HG03135 (cell line): ENCODE measurements around the gene KBTBD3.
"Not testable (repeated sequence)": the region's sequence is repeated elsewhere in the genome, so short reads cannot be mapped to it uniquely, and the experiment has no call there.

Experiments
- ATAC-seq: cut with Tn5 transposase; IDR thresholded peaks from one replicate; pipeline ENCODE4 v1.9.1; 2021; ENCODE audit warnings: mild to moderate bottlenecking, moderate library complexity; ENCODE audit not compliant: unreplicated experiment

Gene KBTBD3

DNA sequence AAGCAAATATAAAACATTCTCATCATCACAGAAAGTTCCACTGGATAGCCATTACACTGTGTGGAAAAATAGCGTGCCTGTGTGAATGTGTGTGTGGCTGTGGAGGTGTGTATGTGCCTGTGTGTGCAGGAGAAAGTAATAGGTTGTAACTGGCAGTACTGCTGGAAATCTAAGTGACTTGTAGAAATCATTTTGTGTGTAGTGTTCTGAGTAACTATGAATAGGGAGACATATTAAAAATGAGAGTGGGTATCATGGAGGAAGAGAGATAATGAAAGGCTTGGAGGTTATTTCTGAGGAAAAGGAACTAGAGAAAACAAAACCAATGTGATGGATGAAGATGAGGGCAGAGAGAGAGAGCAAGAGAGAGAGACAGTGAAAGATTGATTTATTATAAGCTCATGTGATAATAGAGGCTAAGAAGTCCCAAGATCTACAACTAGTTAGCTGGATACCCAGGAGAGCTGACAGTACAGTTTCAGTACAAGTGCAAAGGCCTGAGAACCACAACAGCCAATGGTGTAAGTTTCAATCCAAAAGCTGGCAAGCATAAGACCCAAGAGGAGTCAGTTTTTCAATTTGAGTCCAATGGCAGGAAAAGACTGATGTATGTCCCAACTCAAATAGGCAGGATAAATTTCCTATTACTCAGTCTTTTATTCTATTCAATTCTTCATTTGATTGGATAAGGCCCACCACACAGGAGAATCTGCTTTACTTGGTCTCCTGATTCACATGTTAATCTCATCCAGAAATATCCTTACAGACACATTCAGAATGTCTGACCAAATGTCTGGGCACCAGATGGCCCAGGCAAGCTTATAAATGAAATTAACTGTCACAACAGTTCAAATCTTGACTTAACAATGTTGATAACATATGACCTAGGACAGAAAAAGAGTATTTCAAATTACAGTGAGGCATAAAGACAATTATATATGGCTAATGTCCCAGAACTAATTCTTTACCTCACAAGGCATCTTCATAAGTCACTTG lies 14.9 kb downstream of the KBTBD3 start:
- ATAC-seq: no peak

GRCh38 chr11:106061249-106061784 lies 15.8 kb downstream of the KBTBD3 start:
- ATAC-seq: no peak

- no peak for ATAC-seq
These were observed 17.5 kb downstream of the KBTBD3 start for GRCh38 chr11:106059617-106060016.

DNA sequence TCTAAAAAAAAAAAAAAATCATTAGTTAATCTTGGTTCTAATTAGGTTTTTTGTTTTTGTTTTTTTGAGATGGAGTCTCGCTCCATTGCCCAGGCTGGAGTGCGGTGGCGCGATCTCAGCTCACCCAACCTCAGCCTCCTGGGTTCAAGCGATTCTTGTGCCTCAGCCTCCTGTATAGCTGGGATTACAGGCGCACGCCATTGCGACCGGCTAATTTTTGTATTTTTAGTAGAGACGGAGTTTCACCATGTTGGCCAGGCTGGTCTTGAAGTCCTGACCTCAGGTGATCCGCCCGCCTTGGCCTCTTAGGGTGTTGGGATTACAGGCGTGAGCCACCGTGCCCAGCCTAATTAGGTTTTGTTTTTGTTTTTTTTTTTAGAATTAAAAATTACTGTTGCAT lies 18.8 kb downstream of the KBTBD3 start:
- not testable (repeated sequence) for ATAC-seq

DNA sequence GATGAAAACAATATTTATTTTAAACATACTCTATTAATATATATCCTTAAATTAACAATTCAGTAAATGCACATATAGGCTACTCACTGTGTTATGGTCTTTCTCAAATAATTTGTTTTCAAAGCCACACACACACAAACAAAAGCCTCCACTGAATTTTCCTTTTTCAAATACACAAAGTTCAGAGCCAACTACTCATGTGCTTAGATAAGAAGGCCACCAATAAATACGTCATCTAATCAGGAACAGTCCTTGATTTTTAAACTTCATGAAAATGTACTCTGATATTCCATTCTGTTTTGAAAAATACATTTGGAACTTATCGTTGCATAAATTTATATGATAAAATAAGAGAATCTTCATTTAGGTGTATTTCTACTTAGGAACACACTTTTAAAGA lies 26.0 kb downstream of the KBTBD3 start:
- ATAC-seq: no peak

DNA sequence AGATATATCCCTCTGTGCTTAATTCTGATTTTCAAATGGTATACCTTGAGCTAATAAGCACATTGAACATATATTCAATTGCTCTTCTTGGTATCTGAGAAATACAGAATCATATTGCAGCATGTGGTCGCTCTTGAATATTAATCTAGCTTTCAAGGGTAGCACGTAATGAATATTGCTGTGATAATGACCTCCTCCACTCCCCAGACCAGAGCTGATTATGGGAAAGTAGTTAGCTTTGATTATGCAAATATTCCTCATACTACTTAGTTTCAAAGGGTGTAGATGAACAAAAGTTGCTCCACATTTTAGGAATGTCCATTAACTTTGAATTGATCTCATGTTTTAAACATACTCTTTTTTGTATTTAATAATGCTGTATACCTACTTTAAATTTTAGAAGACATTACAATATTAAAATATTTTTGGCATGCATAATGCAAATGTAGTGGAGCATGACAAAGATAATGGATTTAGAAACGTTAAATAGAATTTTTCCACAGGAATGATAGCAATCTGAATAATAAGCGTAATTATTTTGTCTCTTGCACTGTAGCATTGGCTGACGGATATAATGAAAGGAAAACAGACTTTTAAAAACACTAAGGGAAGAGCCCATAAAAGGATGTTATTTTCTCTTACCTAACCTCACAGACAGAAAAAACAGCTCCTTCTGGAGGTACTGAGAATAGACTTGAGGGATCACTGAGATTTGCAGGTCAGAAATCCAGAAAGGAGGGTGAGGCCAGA lies 27.2 kb downstream of the KBTBD3 start:
- ATAC-seq: no peak

DNA sequence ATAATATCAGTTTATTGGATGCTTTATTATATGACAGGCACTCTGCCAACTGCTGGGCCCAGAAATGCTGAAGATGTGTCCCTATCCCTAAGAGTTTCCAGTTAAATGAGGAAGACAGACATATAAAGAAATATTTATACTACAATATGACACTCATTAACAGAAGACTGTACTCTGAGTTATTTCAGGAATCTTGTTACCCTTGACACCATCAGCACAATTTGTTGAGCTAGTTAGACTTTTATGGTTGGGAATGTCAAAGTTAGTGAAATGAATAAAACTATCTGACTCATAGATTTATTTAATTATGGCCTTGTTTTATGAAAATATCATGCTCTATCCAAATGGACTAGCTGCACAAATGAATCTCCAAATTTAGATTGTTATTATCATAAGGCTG lies 29.5 kb downstream of the KBTBD3 start:
- no peak for ATAC-seq

DNA sequence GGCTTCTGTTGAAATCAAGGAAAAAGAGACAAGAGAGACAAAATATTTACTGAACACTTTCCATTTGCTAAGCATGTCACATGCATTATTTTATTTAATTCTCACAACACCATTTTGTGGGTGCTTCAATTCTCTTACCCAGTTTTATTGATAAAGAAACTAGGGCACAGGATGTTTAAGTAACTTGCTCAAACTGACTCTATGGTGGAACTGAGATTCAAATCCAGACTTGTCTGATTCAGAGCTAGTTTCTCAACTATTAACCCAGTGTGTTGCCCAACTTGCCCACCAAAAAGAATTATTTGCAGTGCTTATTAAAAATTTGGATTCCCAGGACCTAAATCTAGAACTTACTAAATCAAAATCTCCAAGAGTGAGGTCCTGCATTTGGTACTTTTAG lies 33.6 kb downstream of the KBTBD3 start:
- no peak for ATAC-seq

DNA sequence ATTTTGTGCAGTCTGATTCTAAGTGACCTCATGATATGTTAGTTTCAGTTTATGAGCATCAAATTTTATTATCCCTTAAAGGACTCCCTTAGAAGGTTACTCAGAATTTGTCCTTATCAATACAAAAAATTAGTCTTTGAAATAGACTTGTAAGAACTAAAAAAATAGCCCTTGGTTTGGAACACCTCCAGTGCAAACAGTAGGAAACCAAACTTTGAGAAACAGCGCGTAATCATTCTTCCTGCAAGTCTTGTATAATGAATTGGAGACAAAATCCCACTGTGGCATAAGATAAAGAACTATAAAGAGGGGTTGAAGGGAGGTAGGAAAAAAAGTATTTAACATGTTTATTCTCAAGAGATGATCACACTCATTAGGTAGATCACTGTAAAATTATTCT lies 44.3 kb downstream of the KBTBD3 start:
- ATAC-seq: no peak

- no peak for ATAC-seq
These were observed 45.2 kb downstream of the KBTBD3 start for GRCh38 chr11:106031936-106032335.

DNA sequence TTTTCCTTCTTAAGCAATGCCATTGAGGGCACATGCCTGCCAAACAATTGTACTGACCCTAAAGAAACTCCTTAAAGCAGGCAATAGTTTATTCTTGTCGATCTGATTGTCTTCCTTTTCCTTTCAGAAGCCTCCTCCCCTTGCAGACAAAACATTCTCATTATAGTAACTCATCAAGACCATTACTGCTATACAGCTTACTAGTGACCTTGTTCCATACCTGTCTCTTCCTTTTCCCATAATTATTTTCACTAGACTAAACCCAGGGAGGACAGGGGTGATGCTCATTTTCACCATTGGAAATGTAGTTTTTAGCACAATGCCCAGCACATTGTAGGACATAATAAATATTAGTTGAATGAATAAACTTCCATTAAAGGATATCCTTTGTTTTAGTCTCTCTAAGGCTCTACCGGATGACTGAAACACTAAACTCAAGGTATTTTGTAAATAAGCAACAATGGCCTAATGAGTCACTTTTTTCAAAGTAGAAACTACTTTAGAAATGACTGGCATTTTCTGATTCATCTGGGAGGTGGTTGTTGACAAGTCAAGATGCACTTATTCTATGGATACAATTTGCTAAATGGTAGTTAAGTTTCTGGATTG lies 45.8 kb downstream of the KBTBD3 start:
- no peak for ATAC-seq

GRCh38 chr11:106030609-106031008 lies 46.5 kb downstream of the KBTBD3 start:
- ATAC-seq: no peak

GRCh38 chr11:106022795-106023275 lies 54.3 kb downstream of the KBTBD3 start:
- ATAC-seq: no peak

- peak; percentile 99 for ATAC-seq
These were observed 55.0 kb downstream of the KBTBD3 start, which contains the start of gene MSANTD4 for GRCh38 chr11:106021967-106022794. Gene MSANTD4 (minus strand): TSS chr11:106022240. CDS start chr11:106010917, 11,323 bp downstream.

DNA sequence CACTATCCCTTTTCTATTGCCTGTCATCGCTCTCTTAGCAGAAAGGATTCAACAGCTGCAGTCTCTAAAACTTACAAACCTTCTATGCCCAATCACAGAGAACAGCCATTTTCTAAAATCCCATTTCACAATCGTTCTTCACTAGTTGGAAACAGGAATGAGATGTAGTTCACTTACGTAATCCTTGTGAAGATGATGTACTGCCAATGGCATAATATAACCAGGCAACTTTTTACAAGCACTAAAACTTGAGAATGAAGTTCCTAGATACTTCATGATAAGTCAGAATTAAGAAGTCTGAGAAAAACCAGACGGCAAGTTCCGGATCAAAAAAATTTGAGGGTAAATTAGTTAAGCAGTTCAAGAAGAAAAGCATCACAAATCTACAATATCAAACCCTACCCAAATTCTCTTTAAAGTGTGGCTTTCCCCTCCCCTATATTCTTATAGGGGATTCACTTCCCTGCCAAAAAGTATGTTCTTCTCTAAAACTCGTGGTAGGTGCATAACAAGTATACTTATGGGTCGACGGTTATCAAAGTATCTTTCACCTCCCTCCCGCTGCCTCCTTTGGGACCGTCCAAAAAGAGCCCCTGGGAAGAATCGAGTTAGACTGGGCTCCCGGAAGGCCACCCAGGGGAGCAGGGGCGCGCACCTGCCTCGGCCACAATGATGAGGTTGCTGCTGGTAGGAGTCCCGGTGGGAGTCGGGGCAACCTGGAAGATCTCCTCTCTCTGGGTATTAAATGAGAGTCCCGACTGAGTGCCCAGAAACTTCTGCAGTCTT lies 55.8 kb downstream of the KBTBD3 start:
- ATAC-seq: no peak

DNA sequence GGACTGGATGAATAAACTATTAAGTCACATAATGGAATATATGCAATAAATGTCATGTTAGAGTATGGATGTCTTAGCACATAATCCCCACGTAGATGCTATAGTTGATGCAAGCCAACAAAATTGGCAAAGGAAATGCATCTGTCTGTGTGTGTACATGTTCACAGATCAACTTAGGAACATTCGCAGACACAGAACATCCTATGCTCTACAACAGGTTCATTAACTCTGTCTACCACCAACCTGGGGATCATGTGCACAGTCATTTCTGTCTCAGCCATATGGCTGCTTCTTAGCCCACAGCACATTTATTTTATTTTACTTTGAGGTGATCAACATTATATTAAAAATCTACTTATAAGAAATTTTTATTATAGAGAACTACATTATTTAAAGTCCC lies 60.1 kb downstream of the KBTBD3 start:
- no peak for ATAC-seq

GRCh38 chr11:106015066-106015465 lies 62.1 kb downstream of the KBTBD3 start:
- no peak for ATAC-seq

- no peak for ATAC-seq
These were observed 62.5 kb downstream of the KBTBD3 start for GRCh38 chr11:106014620-106015019.

DNA sequence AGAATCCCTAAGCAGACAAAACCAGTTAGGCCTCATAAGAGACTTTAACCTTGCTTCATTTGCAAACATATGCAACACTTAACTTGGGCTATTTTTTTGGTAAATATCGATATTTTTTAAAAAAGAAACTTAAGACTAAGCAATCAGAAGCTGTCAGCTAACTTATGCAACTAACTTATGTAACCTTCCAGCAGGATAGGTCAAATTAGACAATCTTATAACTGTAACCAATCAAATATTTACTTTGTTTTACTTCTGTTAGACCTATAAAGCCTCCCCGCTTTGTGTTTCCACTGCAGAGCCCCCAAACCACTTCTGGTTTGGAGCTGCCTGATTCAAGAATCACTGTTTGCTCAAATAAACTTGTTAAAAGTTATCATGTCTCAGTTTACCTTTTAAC lies 63.1 kb downstream of the KBTBD3 start:
- no peak for ATAC-seq
